Measurements from ENCODE around the gene CDIPT. TPM values are rescaled to one million over a fixed set of nuclear protein-coding genes. Genes with fewer than 3 reads are reported as not detected.

The CDIPT gene
- total and polyA plus RNA-seq, 2 of the 13 experiments (the other 11 are each of a cell fraction or from before 2014, with no cell fraction given) = 54.9 to 97.5 TPM

DNA sequence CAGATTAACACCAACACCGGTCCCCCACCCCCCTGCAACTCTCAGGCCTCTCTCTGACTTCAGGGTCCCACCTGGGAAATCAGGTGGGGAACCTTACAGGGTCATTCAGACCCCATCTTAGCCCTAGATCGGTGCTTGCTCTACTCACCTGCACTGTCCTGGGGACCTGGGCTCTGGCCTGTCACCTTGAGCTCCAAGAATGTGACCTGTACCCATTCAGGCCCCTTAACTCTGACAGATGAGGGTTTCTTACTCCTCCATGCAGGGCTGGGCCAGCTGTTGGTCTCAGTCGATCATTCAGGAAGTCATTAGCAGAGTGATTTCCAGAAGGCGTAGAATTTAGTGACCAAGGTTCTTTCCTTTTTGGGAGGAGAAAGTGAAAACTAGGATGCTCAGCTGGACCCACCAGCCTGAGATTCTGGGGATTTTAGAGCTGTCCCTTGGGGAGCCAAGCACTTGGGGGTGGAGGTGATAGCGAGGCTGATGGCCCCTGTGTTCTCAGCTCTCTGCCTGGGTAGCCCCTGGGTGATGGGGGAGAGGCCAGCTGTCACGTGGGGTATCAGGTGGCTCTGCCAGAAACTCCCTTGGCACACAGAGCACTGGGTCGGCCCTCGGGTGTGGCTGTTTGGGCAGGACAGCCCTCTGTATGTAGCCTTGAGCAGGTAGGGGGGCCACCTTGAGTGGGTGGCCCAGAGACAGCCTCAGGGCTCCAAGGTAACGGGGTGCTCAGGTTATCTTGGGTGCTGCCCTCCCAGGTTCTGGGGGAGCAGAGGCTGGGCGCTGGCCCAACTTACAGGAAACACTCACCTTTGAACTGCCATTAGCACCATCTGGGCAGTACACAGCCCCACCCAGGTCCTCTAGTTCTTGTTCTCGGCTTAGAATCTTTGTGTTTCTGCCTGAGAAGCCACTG, 42.0 kb downstream of the CDIPT start (continued):
- TF ChIP-seq, protein P1, sequence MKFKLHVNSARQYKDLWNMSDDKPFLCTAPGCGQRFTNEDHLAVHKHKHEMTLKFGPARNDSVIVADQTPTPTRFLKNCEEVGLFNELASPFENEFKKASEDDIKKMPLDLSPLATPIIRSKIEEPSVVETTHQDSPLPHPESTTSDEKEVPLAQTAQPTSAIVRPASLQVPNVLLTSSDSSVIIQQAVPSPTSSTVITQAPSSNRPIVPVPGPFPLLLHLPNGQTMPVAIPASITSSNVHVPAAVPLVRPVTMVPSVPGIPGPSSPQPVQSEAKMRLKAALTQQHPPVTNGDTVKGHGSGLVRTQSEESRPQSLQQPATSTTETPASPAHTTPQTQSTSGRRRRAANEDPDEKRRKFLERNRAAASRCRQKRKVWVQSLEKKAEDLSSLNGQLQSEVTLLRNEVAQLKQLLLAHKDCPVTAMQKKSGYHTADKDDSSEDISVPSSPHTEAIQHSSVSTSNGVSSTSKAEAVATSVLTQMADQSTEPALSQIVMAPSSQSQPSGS (CRISPR knock-in tag; IDR thresholded peaks at IDR 0.05) = no peak
- TF ChIP-seq, protein P2, sequence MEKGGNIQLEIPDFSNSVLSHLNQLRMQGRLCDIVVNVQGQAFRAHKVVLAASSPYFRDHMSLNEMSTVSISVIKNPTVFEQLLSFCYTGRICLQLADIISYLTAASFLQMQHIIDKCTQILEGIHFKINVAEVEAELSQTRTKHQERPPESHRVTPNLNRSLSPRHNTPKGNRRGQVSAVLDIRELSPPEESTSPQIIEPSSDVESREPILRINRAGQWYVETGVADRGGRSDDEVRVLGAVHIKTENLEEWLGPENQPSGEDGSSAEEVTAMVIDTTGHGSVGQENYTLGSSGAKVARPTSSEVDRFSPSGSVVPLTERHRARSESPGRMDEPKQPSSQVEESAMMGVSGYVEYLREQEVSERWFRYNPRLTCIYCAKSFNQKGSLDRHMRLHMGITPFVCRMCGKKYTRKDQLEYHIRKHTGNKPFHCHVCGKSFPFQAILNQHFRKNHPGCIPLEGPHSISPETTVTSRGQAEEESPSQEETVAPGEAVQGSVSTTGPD (CRISPR knock-in tag; IDR thresholded peaks at IDR 0.05) = no peak
- TF ChIP-seq POLR2A (IDR thresholded peaks at IDR 0.05; ENCODE audit: insufficient read depth in 1 of 2, low read depth in 2 of 2, low read length in 2 of 2) (peak; percentile 1 to 47; a peak in 1 of 4 replicates), ESRRA (CRISPR knock-in tag; IDR thresholded peaks at IDR 0.05; ENCODE audit: low read depth) (no peak), ZNF556 (CRISPR knock-in tag; IDR thresholded peaks at IDR 0.05; ENCODE audit: borderline replicate concordance) (peak; percentile 56; the same call in 1 of the 2 replicates), ZNF432 (CRISPR knock-in tag; IDR thresholded peaks at IDR 0.05; ENCODE audit: borderline replicate concordance) (no peak), CHD4 (IDR thresholded peaks at IDR 0.05; ENCODE audit: borderline replicate concordance, low read length) (no peak), ZSCAN29 (CRISPR knock-in tag; conservative IDR thresholded peaks at IDR 0.05) (0 out of 2 replicates have a peak, but pooled peaks have one; percentile 10), CEBPG (CRISPR knock-in tag; IDR thresholded peaks at IDR 0.05) (no peak), ZBTB1 (CRISPR knock-in tag; IDR thresholded peaks at IDR 0.05; ENCODE audit: borderline replicate concordance) (no peak), ZSCAN9 (CRISPR knock-in tag; IDR thresholded peaks at IDR 0.05; ENCODE audit: borderline replicate concordance) (0 out of 2 replicates have a peak, but pooled peaks have one; percentile 4), SATB2 (CRISPR knock-in tag; IDR thresholded peaks at IDR 0.05) (no peak), HOXA7 (CRISPR knock-in tag; IDR thresholded peaks at IDR 0.05) (no peak), ELK4 (CRISPR knock-in tag; IDR thresholded peaks at IDR 0.05; ENCODE audit: borderline replicate concordance) (no peak), KMT2B (CRISPR knock-in tag; IDR thresholded peaks at IDR 0.05) (no peak), SALL1 (CRISPR knock-in tag; IDR thresholded peaks at IDR 0.05) (no peak), ZNF713 (CRISPR knock-in tag; IDR thresholded peaks at IDR 0.05) (no peak), SYNCRIP (IDR thresholded peaks at IDR 0.05; ENCODE audit: insufficient read depth, low read depth, low read length) (no peak), ZNF333 (CRISPR knock-in tag; IDR thresholded peaks at IDR 0.05; ENCODE audit: borderline replicate concordance) (no peak)
- TF ChIP-seq, protein P3, sequence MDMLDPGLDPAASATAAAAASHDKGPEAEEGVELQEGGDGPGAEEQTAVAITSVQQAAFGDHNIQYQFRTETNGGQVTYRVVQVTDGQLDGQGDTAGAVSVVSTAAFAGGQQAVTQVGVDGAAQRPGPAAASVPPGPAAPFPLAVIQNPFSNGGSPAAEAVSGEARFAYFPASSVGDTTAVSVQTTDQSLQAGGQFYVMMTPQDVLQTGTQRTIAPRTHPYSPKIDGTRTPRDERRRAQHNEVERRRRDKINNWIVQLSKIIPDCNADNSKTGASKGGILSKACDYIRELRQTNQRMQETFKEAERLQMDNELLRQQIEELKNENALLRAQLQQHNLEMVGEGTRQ (IDR thresholded peaks at IDR 0.05; ENCODE audit: low read depth, low read length) = peak; percentile 82
- TF ChIP-seq, protein P3 (CRISPR knock-in tag; IDR thresholded peaks at IDR 0.05; ENCODE audit: borderline replicate concordance) = peak; percentile 46; the same call in 1 of the 2 replicates
- TF ChIP-seq, protein P4, sequence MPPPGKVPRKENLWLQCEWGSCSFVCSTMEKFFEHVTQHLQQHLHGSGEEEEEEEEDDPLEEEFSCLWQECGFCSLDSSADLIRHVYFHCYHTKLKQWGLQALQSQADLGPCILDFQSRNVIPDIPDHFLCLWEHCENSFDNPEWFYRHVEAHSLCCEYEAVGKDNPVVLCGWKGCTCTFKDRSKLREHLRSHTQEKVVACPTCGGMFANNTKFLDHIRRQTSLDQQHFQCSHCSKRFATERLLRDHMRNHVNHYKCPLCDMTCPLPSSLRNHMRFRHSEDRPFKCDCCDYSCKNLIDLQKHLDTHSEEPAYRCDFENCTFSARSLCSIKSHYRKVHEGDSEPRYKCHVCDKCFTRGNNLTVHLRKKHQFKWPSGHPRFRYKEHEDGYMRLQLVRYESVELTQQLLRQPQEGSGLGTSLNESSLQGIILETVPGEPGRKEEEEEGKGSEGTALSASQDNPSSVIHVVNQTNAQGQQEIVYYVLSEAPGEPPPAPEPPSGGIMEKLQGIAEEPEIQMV (CRISPR knock-in tag; IDR thresholded peaks at IDR 0.05; ENCODE audit: low read depth) = no peak
